LHCN-M2 (cell line): ENCODE data around the gene SEPTIN8. TPM values are rescaled to one million over a fixed set of nuclear protein-coding genes. Genes with fewer than 3 reads are reported as not detected.

ENCODE experiments used
- DNase-seq: peaks from one replicate; pipeline ENCODE4 v3.0.0-alpha.2; 2012; ENCODE audit warnings: low read depth
- polyA plus RNA-seq: library from polyadenylated mRNA; unstranded; fragments of >200 nt; gene quantifications from one replicate; pipeline ENCODE4 v1.2.1, GENCODE V29; 2012; ENCODE audit warnings: missing spikeins
- total RNA-seq: library from RNA; depleted of rRNA; stranded (reverse); fragments of >200 nt; gene quantifications from 2 replicates; pipeline ENCODE4 v1.2.3, GENCODE V29; 2014; rRNA removed

SEPTIN8 gene, protein sequence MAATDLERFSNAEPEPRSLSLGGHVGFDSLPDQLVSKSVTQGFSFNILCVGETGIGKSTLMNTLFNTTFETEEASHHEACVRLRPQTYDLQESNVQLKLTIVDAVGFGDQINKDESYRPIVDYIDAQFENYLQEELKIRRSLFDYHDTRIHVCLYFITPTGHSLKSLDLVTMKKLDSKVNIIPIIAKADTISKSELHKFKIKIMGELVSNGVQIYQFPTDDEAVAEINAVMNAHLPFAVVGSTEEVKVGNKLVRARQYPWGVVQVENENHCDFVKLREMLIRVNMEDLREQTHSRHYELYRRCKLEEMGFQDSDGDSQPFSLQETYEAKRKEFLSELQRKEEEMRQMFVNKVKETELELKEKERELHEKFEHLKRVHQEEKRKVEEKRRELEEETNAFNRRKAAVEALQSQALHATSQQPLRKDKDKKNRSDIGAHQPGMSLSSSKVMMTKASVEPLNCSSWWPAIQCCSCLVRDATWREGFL
- 21.3 and 26.2 TPM in 2 replicates for total RNA-seq
- polyA plus RNA-seq: 26.2 TPM

DNA sequence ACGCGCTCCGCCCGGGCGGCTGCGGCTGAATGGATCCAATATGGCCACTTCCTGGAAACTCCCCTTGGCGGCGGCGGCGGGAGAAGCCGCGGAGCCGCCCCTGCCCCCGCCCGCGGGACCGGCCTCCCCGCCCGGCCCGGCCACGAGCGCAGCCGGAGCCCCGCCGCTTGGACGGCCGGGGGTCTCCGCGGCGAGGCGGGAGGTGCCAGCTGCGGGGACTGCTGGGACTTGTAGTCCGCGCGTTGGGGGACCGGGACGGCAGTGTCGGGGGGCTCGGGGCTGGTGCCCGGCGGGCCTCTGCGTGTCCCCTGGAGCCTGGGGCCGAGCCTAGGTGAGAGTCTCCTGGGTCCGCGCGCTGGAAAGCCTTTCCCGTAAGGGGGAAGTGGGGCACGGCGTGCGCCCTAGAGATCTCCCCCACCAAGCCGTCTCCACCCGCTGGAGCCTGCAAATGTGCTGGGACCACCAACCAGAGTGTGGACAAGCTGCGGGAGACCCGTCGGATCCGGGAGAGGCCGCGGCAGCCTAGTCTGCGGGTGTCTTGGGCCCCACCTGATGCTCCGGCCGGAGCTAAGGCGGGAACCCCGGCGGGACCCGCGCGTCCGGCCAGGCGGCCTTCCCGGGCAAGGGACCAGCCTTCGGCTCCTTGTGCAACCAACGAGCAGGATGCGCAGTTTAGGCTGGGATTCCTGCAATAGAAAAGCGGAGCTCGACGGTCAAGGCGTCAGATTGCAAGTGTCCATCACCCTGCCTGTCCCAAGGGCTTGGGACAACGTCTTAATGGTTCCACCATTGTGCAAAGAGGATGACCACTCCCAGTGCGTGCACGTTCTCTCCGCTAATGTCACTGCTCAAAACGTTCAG is at the start of gene SEPTIN8:
Gene SEPTIN8 (minus strand): TSS at position 31 of the 861 bp plus-strand sequence. CDS start 102 bp downstream, outside the sequence.
- peak; percentile 24 for DNase-seq

DNA sequence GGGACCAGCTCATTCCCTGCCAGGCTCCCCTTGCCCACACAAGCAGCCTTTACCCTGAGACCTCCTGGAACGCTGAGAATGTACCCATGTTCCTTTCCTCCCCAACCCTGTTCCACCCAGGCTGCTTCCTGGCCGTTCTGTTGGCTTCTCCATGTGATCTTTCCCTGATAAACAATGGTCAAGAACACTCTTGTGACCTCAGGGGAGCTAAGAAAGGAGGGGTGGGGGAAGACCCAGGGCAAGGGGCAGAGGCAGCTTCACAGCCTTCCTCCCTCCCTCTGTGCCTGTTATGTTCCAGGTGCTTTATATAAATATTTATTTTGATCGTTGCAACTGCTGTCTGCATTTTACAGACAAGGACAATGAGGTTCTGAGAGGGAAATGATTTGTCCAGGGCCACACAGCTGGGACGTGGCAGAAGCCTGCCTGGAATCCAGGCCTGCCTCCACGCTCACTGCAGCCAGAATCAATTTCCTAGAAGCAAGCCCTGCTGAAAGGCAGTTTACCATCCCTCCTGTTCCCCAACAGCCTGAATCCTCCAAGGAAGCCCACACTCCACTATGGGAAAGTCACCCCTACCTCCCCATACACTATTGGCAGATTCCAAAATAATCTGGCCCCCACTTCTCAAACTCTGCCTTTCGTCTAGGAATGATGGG is 49.5 kb upstream of the SEPTIN8 start:
- no peak for DNase-seq

DNA sequence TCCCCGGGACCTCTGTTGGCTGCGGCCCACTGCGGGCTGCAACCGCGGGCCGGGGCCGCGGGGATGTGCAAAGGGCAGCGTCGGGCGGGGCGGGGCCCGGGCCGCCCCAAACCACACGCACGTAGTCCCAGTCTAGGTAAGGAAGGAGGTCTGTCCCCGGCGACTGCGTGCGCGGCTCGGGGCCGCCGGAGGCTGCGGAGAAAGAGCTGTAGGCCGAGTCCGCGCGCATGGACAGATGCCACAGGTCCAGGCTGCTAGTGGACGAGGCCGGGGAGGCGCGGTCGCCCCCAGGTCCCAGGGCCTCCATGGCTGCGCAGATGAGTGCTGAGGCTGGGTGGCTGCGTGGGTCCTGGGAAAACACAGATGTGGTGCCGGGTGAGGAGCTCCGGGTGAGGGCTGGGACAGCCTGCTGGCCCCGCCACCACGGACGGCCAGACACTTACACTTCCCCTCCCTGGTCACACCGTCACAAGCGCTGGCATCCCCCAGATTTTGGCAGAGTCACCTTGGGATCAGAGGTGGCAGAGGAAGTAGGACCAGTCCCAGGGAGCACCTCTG is 48.9 kb upstream of the SEPTIN8 start:
- DNase-seq: no peak

DNA sequence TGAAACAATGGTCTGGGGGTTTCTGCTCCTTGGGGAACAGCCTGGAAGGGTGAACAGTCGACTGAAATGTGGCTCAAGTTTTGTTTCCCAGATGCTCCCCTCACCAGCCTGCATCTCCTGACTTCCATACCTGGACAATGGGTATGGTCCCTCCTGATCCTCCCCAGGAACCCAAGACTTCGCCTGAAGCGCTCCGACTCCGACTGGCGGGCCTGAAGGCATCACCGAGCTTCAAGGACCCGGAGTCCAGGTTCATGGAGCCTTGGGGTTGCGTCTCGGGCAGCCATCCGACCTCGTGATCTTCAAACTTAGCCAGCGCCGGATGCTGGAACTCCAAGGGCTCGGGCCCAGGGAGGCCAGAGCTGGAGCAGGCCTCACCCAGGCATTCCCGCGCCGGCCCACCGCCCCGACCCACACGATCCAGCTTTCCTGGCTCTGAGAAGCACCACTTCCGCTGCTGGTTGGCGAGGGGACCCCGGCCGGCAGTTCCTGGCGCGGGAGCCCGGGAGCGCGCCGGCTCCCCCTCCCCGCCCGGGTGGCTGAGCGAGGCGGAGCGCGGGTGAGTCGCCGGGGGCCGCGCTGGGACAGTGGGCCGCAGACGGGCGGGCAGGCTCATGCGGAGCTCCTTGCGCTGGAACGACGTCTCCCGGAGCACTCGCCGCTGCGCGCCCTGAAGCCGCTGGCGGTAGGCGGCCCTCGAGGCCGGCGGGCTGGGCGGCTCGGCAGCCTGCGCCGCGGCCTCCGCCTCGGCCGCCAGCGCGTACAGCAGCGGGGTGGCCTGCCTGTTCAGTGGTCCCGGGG is 48.2 kb upstream of the SEPTIN8 start:
- DNase-seq: no peak

DNA sequence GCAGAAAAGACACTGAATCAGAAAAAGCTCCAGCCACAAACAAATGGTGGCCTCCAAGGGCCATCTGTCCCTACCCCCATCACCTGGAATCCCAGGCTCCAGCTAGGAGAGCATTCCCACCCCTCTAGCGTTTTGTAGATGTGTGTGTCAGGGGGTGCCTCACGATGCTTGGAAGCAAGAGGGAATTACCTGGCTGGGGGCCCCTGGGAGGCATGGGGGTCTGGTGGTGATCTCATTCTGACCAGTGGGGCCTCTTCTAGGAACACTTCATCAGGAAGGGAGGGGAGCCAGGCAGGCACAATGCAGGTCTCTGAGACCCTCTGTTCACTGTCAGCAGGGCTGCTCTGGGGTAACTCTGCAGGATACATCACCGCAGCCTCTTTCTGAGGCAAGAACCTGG is 47.4 kb upstream of the SEPTIN8 start:
- no peak for DNase-seq

DNA sequence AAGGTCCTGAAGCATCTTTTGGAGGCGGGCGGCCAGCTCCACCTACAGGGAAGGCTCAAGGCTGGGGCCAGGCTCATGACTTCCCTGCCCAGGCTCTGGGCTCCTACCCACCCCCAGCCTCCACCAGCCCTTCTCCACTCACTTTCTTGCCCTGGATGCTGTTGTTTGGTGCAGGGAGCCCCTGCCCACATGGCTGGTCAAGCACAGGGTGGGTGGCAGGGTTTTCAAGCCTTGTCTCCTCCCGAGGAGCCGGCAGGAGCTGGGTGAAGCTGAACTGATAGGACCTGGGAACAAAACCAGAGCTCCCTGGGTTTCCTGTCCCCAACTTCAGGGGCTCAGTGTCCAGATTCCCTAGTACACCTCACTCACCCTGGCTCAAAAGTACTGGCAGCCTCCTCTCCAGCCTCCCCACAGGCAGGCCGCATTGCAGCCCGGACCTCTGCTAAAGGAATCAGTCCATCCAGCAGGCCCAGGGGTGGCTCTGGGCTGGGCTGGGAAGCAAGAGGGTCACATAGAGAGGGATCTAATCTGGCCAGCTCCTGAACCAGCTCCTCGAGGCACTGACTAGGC is 46.5 kb upstream of the SEPTIN8 start:
- DNase-seq: no peak

DNA sequence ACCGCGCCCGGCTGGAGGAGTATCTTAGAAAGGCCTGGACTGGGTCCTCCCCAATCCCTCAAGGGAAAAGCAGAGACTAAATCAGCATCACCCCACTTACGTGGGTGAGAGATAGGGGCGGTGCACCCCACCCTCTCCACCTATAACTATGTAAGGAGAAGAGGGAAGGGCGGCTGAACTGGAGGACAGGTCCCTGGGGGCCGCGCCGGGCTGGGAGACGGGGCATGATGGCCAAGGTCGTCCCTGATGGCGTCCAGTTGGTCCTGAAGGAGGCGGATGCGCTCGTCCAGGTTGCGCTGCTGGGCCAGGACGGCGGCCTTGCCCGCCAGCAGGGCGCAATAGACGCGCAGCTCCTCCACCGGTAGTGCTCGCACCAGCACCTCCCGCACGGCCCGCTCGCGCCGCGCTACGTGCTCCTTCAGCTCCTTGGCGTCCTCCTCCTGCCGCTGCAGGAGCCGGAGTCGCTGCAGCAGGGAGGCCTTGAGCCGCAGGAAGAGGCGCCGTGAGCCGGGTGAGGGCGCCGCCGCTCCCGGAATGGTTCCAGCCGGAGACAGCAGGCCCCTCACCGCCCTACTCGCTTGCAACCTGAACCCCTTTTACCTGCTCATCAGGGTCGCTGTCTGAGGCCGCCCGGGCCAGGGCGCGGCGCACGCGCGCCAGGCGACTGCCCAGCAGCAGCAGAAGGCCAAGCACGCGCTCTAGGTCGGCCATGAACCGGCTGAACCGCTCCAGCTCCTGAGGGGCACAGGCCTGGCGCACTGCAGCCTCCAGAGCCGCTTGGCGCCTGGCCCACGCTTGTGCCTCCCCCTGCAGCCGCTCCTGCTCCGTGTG is 45.8 kb upstream of the SEPTIN8 start:
- DNase-seq: no peak

DNA sequence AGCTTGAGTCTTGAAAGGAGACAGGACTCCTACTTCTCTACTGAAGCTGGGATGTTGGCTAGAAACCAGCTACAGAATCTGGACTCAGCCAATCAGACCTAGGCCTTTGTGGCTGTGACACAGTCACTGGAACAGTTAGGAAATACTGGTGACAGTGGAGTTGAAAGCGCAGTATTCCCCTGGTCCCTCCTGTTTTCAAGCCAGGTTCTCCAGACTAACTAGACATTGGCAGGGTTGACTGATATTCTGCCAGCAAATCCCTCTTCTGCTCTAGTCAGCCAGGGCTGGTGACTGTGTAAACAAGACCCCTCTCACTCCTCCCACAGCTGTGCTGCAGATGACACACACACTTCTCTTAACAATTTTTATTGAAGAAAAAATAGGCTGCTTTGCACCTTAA is 44.8 kb upstream of the SEPTIN8 start:
- no peak for DNase-seq

DNA sequence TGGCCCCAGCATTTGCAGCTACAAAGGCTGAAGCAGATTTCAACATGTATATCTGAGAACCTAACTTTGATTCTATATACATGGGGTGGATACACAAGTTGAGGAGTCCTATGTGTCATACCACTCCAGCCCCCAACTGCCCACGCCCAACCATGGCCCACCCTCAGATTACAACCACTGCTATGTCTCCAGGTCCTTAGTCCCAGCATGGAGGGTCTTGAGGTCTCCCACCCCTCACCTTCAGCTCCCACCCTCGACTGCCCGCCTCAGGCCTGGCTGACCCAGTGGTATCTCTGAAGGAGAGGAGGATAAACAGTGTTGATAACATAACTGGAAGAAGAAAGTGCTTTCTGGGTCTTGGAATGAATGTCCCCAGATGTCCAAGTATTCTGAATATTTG is 44.3 kb upstream of the SEPTIN8 start:
- no peak for DNase-seq

DNA sequence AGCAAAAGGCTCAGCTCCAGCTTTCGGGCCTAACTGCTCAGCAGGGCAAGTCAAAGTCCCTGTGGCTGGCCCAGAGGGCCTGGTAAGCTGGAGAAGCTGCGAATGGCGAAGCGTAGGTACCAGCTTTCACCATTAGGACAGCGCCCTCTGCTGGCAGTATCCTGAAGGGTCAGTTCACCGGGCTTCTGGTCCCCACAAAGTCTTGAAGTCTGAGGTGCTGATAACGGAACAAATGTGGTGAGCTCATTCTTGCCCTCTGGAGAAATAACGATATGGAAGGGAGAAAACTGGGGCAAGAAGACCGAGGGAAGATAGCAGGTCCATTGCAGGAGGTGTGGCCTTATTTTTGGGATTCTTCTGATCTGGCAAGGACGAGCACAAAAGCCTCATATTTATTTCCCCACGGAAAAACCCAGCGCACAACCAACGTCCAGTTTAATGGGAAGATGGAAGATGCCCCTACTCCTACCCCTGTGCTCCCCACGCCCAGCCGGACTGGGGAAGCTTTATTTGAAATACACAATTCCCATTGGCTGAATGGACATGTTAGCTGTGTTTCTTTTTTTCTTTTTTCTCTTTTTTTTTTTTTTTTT is 43.2 kb upstream of the SEPTIN8 start:
- DNase-seq: peak; percentile 84

DNA sequence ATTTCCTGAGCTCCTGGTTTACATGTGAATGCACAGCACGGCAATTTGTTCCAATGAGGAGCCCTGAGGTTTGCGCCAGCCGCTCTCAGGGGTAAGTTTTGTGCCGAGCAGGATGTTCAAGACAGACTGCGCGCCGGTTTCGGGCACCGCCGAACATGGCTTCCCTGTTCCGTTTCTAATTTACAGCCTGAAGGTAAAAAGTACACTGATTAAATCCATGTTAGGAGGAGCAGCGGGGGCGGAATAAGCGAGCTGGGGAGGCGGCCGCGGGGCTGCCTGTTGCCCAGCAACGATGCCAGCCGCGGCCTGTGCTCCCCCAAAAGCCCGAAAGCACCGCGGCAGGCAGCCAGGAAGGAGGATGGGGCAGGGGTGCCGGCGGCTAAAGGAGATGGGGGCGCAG is 42.4 kb upstream of the SEPTIN8 start:
- no peak for DNase-seq

DNA sequence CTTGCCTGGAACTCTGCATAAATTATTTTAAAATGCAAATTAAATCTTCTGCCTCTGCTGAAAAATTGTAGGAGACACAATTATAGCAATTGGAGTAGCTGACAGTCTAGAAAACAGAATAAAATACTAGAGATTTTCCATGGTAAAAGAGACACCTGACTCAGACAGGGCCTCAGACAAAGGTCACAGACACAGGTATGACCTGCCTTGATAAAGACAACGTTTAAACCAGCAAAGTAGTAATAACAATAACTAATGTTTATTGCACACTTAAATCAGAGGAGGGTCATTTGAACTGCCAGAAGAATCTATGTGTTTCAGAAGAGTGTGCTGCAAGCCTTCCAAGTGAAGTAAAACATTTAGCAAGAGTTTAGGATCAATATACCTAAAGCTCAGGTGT is 40.0 kb upstream of the SEPTIN8 start:
- DNase-seq: no peak

DNA sequence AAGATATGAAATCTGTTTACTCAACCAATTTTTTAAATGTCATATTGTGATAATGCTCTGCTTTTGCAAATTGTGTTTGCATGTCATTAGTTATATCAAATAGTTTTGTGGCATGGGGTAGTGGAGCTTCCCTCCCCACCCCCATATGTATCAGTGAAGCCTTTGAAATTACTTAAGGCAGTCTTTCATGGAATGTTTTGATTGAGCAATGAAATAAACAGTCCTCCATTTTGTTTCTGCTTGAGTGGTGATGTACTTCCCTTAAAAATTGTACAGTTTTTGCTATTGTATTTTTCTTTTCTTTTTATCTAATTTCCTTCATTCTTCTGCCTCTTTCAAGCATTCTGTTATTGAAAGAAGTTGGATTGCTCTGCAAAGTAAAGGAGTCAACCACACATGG is 39.5 kb upstream of the SEPTIN8 start:
- DNase-seq: no peak

DNA sequence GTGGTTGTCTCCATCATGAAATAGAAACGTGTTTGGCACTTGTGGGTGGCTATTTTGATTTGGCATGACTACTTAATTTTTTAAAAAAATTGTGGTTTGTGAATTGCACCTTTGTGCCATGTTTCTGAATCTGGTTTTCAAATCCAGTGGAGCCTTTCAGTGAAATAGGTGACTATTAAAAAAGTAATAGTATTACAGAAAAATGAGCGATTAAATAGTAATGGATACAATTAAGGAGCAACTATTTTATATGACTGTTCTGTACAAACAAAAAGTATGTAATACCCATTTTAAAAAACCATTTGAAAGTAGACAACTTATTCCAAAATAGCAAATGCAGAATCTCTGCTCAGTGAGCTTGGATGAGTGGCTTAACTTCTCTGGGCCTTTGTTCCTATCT is 39.0 kb upstream of the SEPTIN8 start:
- DNase-seq: no peak

DNA sequence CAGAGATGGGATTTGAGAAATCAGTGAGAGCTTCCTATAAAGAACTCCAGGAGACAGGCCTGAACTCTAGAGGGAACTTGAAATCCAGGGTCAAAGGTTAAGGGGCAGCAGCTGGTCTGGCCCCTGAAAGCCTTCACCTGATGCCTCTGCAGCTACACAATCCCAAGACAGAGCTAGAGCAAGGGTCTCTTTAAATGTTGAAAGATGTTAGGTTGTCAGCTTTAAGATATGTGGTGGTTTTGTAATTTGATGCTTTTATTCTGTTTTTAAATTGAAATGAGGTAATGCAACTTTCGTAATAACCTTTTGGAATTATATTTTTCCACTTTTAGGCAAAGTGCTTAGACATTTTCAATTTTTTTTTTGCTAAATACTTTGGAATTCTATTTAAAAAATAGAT is 38.4 kb upstream of the SEPTIN8 start:
- peak; percentile 30 for DNase-seq

DNA sequence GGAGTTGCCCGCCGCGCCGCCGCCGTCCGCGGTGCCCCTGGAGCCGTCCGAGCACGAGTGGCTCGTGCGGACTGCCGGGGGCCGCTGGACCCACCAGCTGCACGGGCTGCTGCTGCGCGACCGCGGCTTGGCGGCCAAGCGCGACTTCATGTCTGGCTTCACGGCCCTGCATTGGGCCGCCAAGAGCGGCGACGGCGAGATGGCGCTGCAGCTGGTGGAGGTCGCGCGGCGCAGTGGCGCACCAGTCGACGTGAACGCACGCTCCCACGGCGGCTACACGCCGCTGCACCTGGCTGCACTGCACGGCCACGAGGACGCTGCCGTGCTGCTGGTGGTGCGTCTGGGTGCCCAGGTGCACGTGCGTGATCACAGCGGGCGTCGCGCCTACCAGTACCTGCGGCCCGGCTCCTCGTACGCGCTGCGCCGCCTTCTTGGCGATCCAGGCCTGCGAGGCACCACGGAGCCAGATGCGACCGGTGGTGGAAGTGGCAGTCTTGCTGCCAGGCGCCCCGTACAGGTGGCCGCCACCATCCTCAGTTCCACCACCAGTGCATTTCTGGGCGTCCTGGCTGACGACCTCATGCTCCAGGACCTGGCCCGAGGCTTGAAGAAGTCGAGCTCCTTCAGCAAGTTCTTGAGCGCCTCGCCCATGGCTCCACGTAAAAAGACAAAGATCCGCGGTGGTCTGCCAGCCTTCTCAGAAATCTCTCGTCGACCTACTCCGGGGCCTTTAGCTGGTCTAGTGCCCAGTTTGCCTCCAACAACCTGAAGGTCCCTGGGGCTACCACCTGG is 37.7 kb upstream of the SEPTIN8 start:
- no peak for DNase-seq

DNA sequence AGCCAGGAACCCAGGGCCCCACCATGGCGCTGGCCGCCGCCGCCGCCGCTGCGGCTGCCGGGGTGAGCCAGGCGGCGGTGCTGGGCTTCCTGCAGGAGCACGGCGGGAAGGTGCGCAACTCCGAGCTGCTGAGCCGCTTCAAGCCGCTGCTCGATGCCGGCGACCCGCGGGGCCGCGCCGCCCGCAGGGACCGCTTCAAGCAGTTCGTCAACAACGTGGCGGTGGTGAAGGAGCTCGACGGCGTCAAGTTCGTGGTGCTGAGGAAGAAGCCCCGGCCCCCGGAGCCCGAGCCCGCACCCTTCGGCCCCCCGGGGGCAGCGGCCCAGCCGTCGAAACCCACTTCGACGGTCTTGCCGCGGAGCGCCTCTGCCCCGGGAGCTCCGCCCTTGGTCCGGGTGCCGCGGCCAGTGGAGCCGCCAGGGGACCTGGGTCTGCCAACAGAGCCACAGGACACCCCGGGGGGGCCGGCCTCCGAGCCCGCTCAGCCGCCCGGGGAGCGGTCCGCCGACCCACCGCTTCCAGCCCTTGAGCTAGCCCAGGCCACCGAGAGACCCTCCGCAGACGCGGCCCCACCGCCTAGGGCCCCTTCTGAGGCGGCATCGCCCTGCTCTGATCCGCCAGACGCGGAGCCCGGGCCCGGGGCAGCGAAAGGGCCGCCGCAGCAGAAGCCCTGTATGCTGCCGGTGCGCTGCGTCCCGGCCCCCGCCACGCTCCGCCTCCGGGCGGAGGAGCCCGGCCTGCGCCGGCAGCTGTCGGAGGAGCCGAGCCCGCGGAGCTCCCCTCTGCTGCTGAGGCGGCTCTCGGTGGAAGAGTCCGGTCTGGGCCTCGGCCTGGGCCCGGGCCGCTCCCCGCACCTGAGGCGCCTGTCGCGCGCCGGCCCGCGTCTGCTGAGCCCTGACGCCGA is 36.8 kb upstream of the SEPTIN8 start:
- DNase-seq: no peak
